ENCODE measurements around the gene LRP5.

Gene LRP5

GRCh38 chr11:68287419-68287818 lies 25.0 kb upstream of the LRP5 start:
- no peak overlapping the region for H3K4me3 ChIP-seq (ENCODE audit: low read depth, low read length)
- no peak for TF ChIP-seq CTCF (conservative IDR thresholded peaks at IDR 0.05; ENCODE audit: low read depth, low read length)
- DNase-seq (ENCODE audit: low read depth) = no peak

- H3K4me3 ChIP-seq (ENCODE audit: low read depth, low read length) = no peak overlapping the region
- DNase-seq (ENCODE audit: low read depth) = no peak
- TF ChIP-seq CTCF (conservative IDR thresholded peaks at IDR 0.05; ENCODE audit: low read depth, low read length) = no peak
Measured at GRCh38 chr11:68289456-68289855, 22.9 kb upstream of the LRP5 start.

- DNase-seq (ENCODE audit: low read depth) = no peak
- H3K4me3 ChIP-seq (ENCODE audit: low read depth, low read length) = no peak overlapping the region
- no peak for TF ChIP-seq CTCF (conservative IDR thresholded peaks at IDR 0.05; ENCODE audit: low read depth, low read length)
Measured at GRCh38 chr11:68293708-68294107, 18.7 kb upstream of the LRP5 start.

GRCh38 chr11:68295271-68295670 lies 17.1 kb upstream of the LRP5 start:
- no peak for DNase-seq (ENCODE audit: low read depth)
- H3K4me3 ChIP-seq (ENCODE audit: low read depth, low read length) = no peak overlapping the region
- no peak for TF ChIP-seq CTCF (conservative IDR thresholded peaks at IDR 0.05; ENCODE audit: low read depth, low read length)

GRCh38 chr11:68295940-68296339 lies 16.5 kb upstream of the LRP5 start:
- no peak for TF ChIP-seq CTCF (conservative IDR thresholded peaks at IDR 0.05; ENCODE audit: low read depth, low read length)
- H3K4me3 ChIP-seq (ENCODE audit: low read depth, low read length) = no peak overlapping the region
- DNase-seq (ENCODE audit: low read depth) = no peak

- H3K4me3 ChIP-seq (ENCODE audit: low read depth, low read length) = no peak overlapping the region
- no peak for DNase-seq (ENCODE audit: low read depth)
- no peak for TF ChIP-seq CTCF (conservative IDR thresholded peaks at IDR 0.05; ENCODE audit: low read depth, low read length)
Measured at GRCh38 chr11:68296344-68297051, 15.9 kb upstream of the LRP5 start.

GRCh38 chr11:68297052-68297378 lies 15.4 kb upstream of the LRP5 start:
- TF ChIP-seq CTCF (conservative IDR thresholded peaks at IDR 0.05; ENCODE audit: low read depth, low read length) = no peak
- no peak overlapping the region for H3K4me3 ChIP-seq (ENCODE audit: low read depth, low read length)
- DNase-seq (ENCODE audit: low read depth) = no peak

Data from choroid plexus epithelial cell (primary cell).